ENCODE measurements around the gene CFAP210. TPM values are rescaled to one million over a fixed set of nuclear protein-coding genes. Genes with fewer than 3 reads are reported as not detected.

CFAP210 gene
- total and polyA plus RNA-seq, 2 experiments from 2014 or later, result 3.7 TPM; not detected in 1

DNA sequence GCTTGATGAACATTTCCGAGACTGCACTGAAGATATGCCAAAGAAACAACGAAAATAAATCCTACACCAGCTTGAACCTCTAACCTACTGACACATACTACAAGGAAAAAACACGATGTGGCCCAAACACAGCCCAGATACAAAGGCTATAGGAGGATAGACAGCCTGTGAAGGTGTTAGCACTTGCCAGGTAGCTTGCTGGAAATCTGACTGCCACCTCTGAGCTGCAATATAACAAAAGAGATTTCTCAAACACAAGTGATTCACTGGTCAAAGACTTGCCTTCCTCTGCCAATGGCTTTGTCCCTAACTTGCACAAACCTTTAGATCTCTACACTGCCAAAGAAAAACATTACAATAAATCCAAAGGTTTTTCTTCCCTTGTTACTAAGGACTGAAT lies 21.1 kb downstream of the CFAP210 start (continued):
- TF ChIP-seq, protein P1, sequence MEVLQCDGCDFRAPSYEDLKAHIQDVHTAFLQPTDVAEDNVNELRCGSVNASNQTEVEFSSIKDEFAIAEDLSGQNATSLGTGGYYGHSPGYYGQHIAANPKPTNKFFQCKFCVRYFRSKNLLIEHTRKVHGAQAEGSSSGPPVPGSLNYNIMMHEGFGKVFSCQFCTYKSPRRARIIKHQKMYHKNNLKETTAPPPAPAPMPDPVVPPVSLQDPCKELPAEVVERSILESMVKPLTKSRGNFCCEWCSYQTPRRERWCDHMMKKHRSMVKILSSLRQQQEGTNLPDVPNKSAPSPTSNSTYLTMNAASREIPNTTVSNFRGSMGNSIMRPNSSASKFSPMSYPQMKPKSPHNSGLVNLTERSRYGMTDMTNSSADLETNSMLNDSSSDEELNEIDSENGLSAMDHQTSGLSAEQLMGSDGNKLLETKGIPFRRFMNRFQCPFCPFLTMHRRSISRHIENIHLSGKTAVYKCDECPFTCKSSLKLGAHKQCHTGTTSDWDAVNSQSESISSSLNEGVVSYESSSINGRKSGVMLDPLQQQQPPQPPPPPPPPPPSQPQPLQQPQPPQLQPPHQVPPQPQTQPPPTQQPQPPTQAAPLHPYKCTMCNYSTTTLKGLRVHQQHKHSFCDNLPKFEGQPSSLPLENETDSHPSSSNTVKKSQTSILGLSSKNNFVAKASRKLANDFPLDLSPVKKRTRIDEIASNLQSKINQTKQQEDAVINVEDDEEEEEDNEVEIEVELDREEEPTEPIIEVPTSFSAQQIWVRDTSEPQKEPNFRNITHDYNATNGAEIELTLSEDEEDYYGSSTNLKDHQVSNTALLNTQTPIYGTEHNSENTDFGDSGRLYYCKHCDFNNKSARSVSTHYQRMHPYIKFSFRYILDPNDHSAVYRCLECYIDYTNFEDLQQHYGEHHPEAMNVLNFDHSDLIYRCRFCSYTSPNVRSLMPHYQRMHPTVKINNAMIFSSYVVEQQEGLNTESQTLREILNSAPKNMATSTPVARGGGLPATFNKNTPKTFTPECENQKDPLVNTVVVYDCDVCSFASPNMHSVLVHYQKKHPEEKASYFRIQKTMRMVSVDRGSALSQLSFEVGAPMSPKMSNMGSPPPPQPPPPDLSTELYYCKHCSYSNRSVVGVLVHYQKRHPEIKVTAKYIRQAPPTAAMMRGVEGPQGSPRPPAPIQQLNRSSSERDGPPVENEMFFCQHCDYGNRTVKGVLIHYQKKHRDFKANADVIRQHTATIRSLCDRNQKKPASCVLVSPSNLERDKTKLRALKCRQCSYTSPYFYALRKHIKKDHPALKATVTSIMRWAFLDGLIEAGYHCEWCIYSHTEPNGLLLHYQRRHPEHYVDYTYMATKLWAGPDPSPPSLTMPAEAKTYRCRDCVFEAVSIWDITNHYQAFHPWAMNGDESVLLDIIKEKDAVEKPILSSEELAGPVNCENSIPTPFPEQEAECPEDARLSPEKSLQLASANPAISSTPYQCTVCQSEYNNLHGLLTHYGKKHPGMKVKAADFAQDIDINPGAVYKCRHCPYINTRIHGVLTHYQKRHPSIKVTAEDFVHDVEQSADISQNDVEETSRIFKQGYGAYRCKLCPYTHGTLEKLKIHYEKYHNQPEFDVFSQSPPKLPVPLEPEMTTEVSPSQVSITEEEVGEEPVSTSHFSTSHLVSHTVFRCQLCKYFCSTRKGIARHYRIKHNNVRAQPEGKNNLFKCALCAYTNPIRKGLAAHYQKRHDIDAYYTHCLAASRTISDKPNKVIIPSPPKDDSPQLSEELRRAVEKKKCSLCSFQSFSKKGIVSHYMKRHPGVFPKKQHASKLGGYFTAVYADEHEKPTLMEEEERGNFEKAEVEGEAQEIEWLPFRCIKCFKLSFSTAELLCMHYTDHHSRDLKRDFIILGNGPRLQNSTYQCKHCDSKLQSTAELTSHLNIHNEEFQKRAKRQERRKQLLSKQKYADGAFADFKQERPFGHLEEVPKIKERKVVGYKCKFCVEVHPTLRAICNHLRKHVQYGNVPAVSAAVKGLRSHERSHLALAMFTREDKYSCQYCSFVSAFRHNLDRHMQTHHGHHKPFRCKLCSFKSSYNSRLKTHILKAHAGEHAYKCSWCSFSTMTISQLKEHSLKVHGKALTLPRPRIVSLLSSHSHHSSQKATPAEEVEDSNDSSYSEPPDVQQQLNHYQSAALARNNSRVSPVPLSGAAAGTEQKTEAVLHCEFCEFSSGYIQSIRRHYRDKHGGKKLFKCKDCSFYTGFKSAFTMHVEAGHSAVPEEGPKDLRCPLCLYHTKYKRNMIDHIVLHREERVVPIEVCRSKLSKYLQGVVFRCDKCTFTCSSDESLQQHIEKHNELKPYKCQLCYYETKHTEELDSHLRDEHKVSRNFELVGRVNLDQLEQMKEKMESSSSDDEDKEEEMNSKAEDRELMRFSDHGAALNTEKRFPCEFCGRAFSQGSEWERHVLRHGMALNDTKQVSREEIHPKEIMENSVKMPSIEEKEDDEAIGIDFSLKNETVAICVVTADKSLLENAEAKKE (CRISPR knock-in tag; IDR thresholded peaks at IDR 0.05), result no peak
- TF ChIP-seq, protein P2, sequence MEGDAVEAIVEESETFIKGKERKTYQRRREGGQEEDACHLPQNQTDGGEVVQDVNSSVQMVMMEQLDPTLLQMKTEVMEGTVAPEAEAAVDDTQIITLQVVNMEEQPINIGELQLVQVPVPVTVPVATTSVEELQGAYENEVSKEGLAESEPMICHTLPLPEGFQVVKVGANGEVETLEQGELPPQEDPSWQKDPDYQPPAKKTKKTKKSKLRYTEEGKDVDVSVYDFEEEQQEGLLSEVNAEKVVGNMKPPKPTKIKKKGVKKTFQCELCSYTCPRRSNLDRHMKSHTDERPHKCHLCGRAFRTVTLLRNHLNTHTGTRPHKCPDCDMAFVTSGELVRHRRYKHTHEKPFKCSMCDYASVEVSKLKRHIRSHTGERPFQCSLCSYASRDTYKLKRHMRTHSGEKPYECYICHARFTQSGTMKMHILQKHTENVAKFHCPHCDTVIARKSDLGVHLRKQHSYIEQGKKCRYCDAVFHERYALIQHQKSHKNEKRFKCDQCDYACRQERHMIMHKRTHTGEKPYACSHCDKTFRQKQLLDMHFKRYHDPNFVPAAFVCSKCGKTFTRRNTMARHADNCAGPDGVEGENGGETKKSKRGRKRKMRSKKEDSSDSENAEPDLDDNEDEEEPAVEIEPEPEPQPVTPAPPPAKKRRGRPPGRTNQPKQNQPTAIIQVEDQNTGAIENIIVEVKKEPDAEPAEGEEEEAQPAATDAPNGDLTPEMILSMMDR (conservative IDR thresholded peaks at IDR 0.05; ENCODE audit: low read depth in 2 of 2), result no peak
- no peak for TF ChIP-seq ZNF331 (CRISPR knock-in tag; IDR thresholded peaks at IDR 0.05; ENCODE audit: low read depth)
- no peak for TF ChIP-seq ZNF114 (CRISPR knock-in tag; IDR thresholded peaks at IDR 0.05)

DNA sequence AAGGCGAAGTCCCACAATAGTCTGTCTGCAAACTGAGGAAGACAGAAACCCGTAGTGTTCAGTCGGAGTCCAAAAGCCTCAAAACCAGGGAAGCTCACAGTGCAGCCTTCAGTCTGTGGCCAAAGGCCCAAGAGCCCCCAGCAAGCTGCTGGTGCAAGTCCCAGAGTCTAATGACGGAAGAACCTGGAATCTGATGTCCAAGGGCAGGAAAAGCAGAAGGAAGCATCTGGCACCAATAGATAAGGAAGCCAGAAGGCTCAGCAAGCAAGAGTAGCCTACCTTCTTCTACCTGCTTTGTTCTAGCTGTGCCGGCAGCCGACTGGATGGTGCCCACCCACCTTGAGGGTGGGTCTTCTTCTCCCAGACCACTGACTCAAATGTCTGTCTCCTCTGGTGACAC lies 21.8 kb downstream of the CFAP210 start:
- H3K4me3 Mint-ChIP-seq, result no peak overlapping the region
- H3K4me1 ChIP-seq (ENCODE audit: insufficient read depth), result peaks cover 11% of the 10 kb centered on the region; the same call in 1 of the 2 replicates
- no peak overlapping the region for H3K27ac Mint-ChIP-seq
- no peak overlapping the region for H3K27ac ChIP-seq (ENCODE audit: low read depth)
- no peaks in the 10 kb centered on the region for H3K27me3 ChIP-seq (ENCODE audit: insufficient read depth)
- TF ChIP-seq ZNF331 (CRISPR knock-in tag; IDR thresholded peaks at IDR 0.05; ENCODE audit: low read depth) (no peak), POLR2AphosphoS5 (IDR thresholded peaks at IDR 0.05; ENCODE audit: low read depth) (no peak), STAT1 (IDR thresholded peaks at IDR 0.05; ENCODE audit: unreplicated experiment) (no peak), JUNB (IDR thresholded peaks at IDR 0.05; ENCODE audit: unreplicated experiment) (no peak)
- TF ChIP-seq, protein P2 (conservative IDR thresholded peaks at IDR 0.05; ENCODE audit: low read depth in 2 of 2), result no peak
- TF ChIP-seq, protein P3, sequence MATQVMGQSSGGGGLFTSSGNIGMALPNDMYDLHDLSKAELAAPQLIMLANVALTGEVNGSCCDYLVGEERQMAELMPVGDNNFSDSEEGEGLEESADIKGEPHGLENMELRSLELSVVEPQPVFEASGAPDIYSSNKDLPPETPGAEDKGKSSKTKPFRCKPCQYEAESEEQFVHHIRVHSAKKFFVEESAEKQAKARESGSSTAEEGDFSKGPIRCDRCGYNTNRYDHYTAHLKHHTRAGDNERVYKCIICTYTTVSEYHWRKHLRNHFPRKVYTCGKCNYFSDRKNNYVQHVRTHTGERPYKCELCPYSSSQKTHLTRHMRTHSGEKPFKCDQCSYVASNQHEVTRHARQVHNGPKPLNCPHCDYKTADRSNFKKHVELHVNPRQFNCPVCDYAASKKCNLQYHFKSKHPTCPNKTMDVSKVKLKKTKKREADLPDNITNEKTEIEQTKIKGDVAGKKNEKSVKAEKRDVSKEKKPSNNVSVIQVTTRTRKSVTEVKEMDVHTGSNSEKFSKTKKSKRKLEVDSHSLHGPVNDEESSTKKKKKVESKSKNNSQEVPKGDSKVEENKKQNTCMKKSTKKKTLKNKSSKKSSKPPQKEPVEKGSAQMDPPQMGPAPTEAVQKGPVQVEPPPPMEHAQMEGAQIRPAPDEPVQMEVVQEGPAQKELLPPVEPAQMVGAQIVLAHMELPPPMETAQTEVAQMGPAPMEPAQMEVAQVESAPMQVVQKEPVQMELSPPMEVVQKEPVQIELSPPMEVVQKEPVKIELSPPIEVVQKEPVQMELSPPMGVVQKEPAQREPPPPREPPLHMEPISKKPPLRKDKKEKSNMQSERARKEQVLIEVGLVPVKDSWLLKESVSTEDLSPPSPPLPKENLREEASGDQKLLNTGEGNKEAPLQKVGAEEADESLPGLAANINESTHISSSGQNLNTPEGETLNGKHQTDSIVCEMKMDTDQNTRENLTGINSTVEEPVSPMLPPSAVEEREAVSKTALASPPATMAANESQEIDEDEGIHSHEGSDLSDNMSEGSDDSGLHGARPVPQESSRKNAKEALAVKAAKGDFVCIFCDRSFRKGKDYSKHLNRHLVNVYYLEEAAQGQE (IDR thresholded peaks at IDR 0.05; ENCODE audit: unreplicated experiment), result no peak
- no peaks in the 10 kb centered on the region for H4K20me1 ChIP-seq (replicated peaks; ENCODE audit: insufficient read depth)
- H3K27me3 Mint-ChIP-seq (ENCODE audit: insufficient read depth, low read depth, poor library complexity), result no peaks in the 10 kb centered on the region
- H3K36me3 Mint-ChIP-seq (ENCODE audit: low read depth), result no peaks in the 10 kb centered on the region
- H3K36me3 ChIP-seq (ENCODE audit: insufficient read depth), result no peaks in the 10 kb centered on the region
- peaks cover 20% of the 10 kb centered on the region for H3K4me1 Mint-ChIP-seq
- no peaks in the 10 kb centered on the region for H3F3A ChIP-seq (replicated peaks; ENCODE audit: low read depth)
- no peaks in the 10 kb centered on the region for H3K9me2 ChIP-seq (ENCODE audit: insufficient read depth)
- H3K4me2 ChIP-seq, result no peak overlapping the region
- H3K4me3 ChIP-seq, result no peak overlapping the region
- H3K79me2 ChIP-seq (replicated peaks; ENCODE audit: insufficient read depth), result no peaks in the 10 kb centered on the region
- H3K9me3 Mint-ChIP-seq, result no peaks in the 10 kb centered on the region
- H2AFZ ChIP-seq, result no peak overlapping the region
- no peak for DNase-seq (ENCODE audit: low spot score)
- ATAC-seq, result no peak
